HT1080 (cell line): ENCODE results near the gene QSOX2. TPM values are rescaled to one million over a fixed set of nuclear protein-coding genes. Genes with fewer than 3 reads are reported as not detected.
"Not testable (repeated sequence)": the region's sequence is repeated elsewhere in the genome, so short reads cannot be mapped to it uniquely, and the experiment has no call there.

ENCODE experiments used
- DNase-seq: peaks from one replicate; pipeline ENCODE4 v3.0.0-alpha.2; 2015; ENCODE audit warnings: low read depth
- total RNA-seq: library from RNA; depleted of rRNA; stranded (reverse); fragments of >200 nt; shearing (Covaris generic); gene quantifications from 2 replicates; pipeline ENCODE4 v1.2.3, GENCODE V29; 2014

QSOX2 gene
- total RNA-seq, 1 experiment from 2014 or later = 20.1 TPM

- DNase-seq = no peak
These were observed 7.9 kb downstream of the QSOX2 start for GRCh38 chr9:136237486-136238341.

- DNase-seq = not testable (repeated sequence)
These were observed 8.9 kb downstream of the QSOX2 start for GRCh38 chr9:136236471-136237410.

GRCh38 chr9:136235709-136236455, 9.7 kb downstream of the QSOX2 start:
- DNase-seq = no peak

GRCh38 chr9:136235171-136235570, 10.4 kb downstream of the QSOX2 start:
- DNase-seq = no peak

- DNase-seq = no peak
These were observed 11.0 kb downstream of the QSOX2 start for GRCh38 chr9:136234597-136234996.

- no peak for DNase-seq
These were observed 11.7 kb downstream of the QSOX2 start for GRCh38 chr9:136233868-136234267.

- DNase-seq = no peak
These were observed 12.2 kb downstream of the QSOX2 start for GRCh38 chr9:136233411-136233810.

- no peak for DNase-seq
These were observed 12.6 kb downstream of the QSOX2 start for GRCh38 chr9:136232969-136233368.

GRCh38 chr9:136231478-136232297, 13.9 kb downstream of the QSOX2 start:
- DNase-seq = no peak

- DNase-seq = no peak
These were observed 14.8 kb downstream of the QSOX2 start for GRCh38 chr9:136230773-136231172.

- no peak for DNase-seq
These were observed 15.2 kb downstream of the QSOX2 start for GRCh38 chr9:136230365-136230764.

- DNase-seq = no peak
These were observed 16.2 kb downstream of the QSOX2 start for GRCh38 chr9:136229096-136230065.

GRCh38 chr9:136228107-136228875, 17.3 kb downstream of the QSOX2 start:
- peak; percentile 93 for DNase-seq

- DNase-seq = no peak
These were observed 18.8 kb downstream of the QSOX2 start for GRCh38 chr9:136226680-136227407.

GRCh38 chr9:136225748-136226679, 19.6 kb downstream of the QSOX2 start:
- peak; percentile 33 for DNase-seq

- DNase-seq = no peak
These were observed 20.3 kb downstream of the QSOX2 start for GRCh38 chr9:136225366-136225747.
